ENCODE results near the gene PARP14.
A peak's percentile ranks its signal among the peaks of the same experiment; 100 is the strongest.
"Not testable (repeated sequence)": the region's sequence is repeated elsewhere in the genome, so short reads cannot be mapped to it uniquely, and the experiment has no call there.

PARP14 gene

GRCh38 chr3:122680475-122681283, at the start of gene PARP14:
PARP14 (plus strand) TSS chr3:122680839; CDS start chr3:122680884, 45 bp downstream.
- DNase-seq: peak; percentile 12 to 16

GRCh38 chr3:122635789-122636188, 44.9 kb upstream of the PARP14 start:
- DNase-seq: no peak

GRCh38 chr3:122636697-122637096, 43.9 kb upstream of the PARP14 start:
- DNase-seq: no peak

GRCh38 chr3:122640437-122640999, 40.1 kb upstream of the PARP14 start:
- no peak for DNase-seq

GRCh38 chr3:122642935-122643334, 37.7 kb upstream of the PARP14 start:
- no peak for DNase-seq

GRCh38 chr3:122646146-122646988, 34.3 kb upstream of the PARP14 start:
- no peak for DNase-seq

GRCh38 chr3:122651233-122651907, 29.3 kb upstream of the PARP14 start:
- DNase-seq: not testable (repeated sequence)

- DNase-seq: not testable (repeated sequence)
Observed at GRCh38 chr3:122651962-122652361, 28.7 kb upstream of the PARP14 start.

- DNase-seq: not testable (repeated sequence)
Observed at GRCh38 chr3:122658336-122658735, 22.3 kb upstream of the PARP14 start.

GRCh38 chr3:122660297-122660974, 20.2 kb upstream of the PARP14 start:
- no peak for DNase-seq

- DNase-seq: no peak
Observed at GRCh38 chr3:122661633-122662032, 19.0 kb upstream of the PARP14 start.

- DNase-seq: no peak
Observed at GRCh38 chr3:122662505-122662904, 18.1 kb upstream of the PARP14 start.

- no peak for DNase-seq
Observed at GRCh38 chr3:122665226-122665786, 15.3 kb upstream of the PARP14 start.

GRCh38 chr3:122665881-122666280, 14.8 kb upstream of the PARP14 start:
- no peak for DNase-seq

GRCh38 chr3:122668930-122669730, 11.5 kb upstream of the PARP14 start:
- no peak for DNase-seq

- no peak for DNase-seq
Observed at GRCh38 chr3:122671553-122671952, 9.1 kb upstream of the PARP14 start.

- DNase-seq: no peak
Observed at GRCh38 chr3:122674339-122674738, 6.3 kb upstream of the PARP14 start.

GRCh38 chr3:122676759-122677158, 3.9 kb upstream of the PARP14 start:
- no peak for DNase-seq

GRCh38 chr3:122677216-122677615, 3.4 kb upstream of the PARP14 start:
- DNase-seq: no peak

GRCh38 chr3:122678506-122678905, 2.1 kb upstream of the PARP14 start:
- no peak for DNase-seq

Data from SHP77 (cell line).